Suprapubic skin (tissue), 4 donors: ENCODE data around the gene NRDE2. TPM values are rescaled to one million over a fixed set of nuclear protein-coding genes. Genes with fewer than 3 reads are reported as not detected.

ENCODE experiments used
- DNase-seq, 2 donors: peaks; one replicate each; pipeline ENCODE4 v3.0.0-alpha.2; 2019; ENCODE audit warnings: low spot score in 2 of 2
- H3K27ac ChIP-seq: fragments of 200-600 bp; sonication (generic); one replicate; pipeline ENCODE4 v1.5.1; 2019
- H3K27me3 ChIP-seq: fragments of 200-600 bp; sonication (generic); one replicate; pipeline ENCODE4 v1.5.1; 2019
- H3K36me3 ChIP-seq: fragments of 200-600 bp; sonication (generic); one replicate; pipeline ENCODE4 v1.5.1; 2019
- H3K4me1 ChIP-seq: fragments of 200-600 bp; sonication (generic); one replicate; pipeline ENCODE4 v1.5.1; 2019
- H3K4me3 ChIP-seq: fragments of 200-600 bp; sonication (generic); one replicate; pipeline ENCODE4 v1.5.1; 2019; ENCODE audit warnings: mild to moderate bottlenecking
- H3K9me3 ChIP-seq: fragments of 200-600 bp; sonication (generic); one replicate; pipeline ENCODE4 v1.5.1; 2019
- CTCF ChIP-seq, 2 donors: fragments of 200-600 bp in 1 of 2; fragments of 450-650 bp in 1 of 2; sonication (generic) in 1 of 2; IDR thresholded peaks; one replicate each; pipeline ENCODE4 v1.5.1; 2016 to 2019; ENCODE audit warnings: antibody characterized with exemption in 2 of 2, mild to moderate bottlenecking in 1 of 2, moderate library complexity in 1 of 2
- EP300 ChIP-seq: sonication (generic); formaldehyde crosslinking; IDR thresholded peaks from one replicate; pipeline ENCODE4 v1.6.1; 2017; ENCODE audit warnings: antibody characterized with exemption
- POLR2A ChIP-seq, 2 donors: fragments of 450-650 bp; IDR thresholded peaks; one replicate each; pipeline ENCODE4 v1.6.1; 2017; ENCODE audit warnings: antibody characterized with exemption in 2 of 2, mild to moderate bottlenecking in 2 of 2, moderate library complexity in 2 of 2
- POLR2AphosphoS5 ChIP-seq, 3 donors: sonication (generic); formaldehyde crosslinking; IDR thresholded peaks; one replicate each; pipeline ENCODE4 v1.6.1; 2017; ENCODE audit warnings: antibody characterized with exemption in 3 of 3
- WGBS: methylation state at CpG from one replicate; pipeline ENCODE4 v1.1.5; 2018; 5-methylcytosine and 5-hydroxymethylcytosine counted together
- total RNA-seq, 4 donors: library from RNA; depleted of rRNA; stranded (reverse); fragments of >200 nt; gene quantifications; one replicate each; pipeline ENCODE4 v1.1.0, GENCODE V29; 2016

NRDE2 gene
- total RNA-seq, 4 donors from 2014 or later: 8.8 to 22.4 (median 14.6) TPM

GRCh38 chr14:90319173-90319572, 12.6 kb downstream of the NRDE2 start:
- WGBS: 94% methylated on average over 3 of the region's 3 CpGs

GRCh38 chr14:90318016-90318415, 13.7 kb downstream of the NRDE2 start:
- H3K36me3 ChIP-seq: peaks cover 37% of the 10 kb centered on the region
- no peak overlapping the region for H3K4me3 ChIP-seq
- no peaks in the 10 kb centered on the region for H3K9me3 ChIP-seq
- 73% methylated on average over 4 of the region's 4 CpGs for WGBS
- H3K4me1 ChIP-seq: no peaks in the 10 kb centered on the region
- TF ChIP-seq CTCF (IDR thresholded peaks at IDR 0.05): no peak
- DNase-seq: no peak
- H3K27me3 ChIP-seq: no peaks in the 10 kb centered on the region
- H3K27ac ChIP-seq: no peak overlapping the region

More at GRCh38 chr14:90319173-90319572, 12.6 kb downstream of the NRDE2 start:
- TF ChIP-seq CTCF (IDR thresholded peaks at IDR 0.05): no peak
- TF ChIP-seq POLR2AphosphoS5 (IDR thresholded peaks at IDR 0.05): no peak
- TF ChIP-seq EP300: no peak
- no peak for TF ChIP-seq POLR2A (IDR thresholded peaks at IDR 0.05)
- H3K4me1 ChIP-seq: no peaks in the 10 kb centered on the region
- peaks cover 26% of the 10 kb centered on the region for H3K36me3 ChIP-seq
- no peaks in the 10 kb centered on the region for H3K27me3 ChIP-seq
- H3K4me3 ChIP-seq: no peak overlapping the region
- H3K27ac ChIP-seq: no peak overlapping the region
- H3K9me3 ChIP-seq: no peaks in the 10 kb centered on the region
- DNase-seq: no peak

GRCh38 chr14:90317286-90317685, 14.5 kb downstream of the NRDE2 start:
- no peak for TF ChIP-seq POLR2A (IDR thresholded peaks at IDR 0.05)
- TF ChIP-seq EP300: no peak
- TF ChIP-seq CTCF (IDR thresholded peaks at IDR 0.05): no peak
- no peak for TF ChIP-seq POLR2AphosphoS5 (IDR thresholded peaks at IDR 0.05)
- Histone ChIP-seq H3K36me3 (peaks cover 43% of the 10 kb centered on the region), H3K27me3 (no peaks in the 10 kb centered on the region), H3K4me3 (no peak overlapping the region), H3K4me1 (no peaks in the 10 kb centered on the region), H3K9me3 (no peaks in the 10 kb centered on the region), H3K27ac (no peak overlapping the region)
- WGBS: 89% methylated on average over 2 of the region's 2 CpGs
- DNase-seq: no peak

GRCh38 chr14:90308561-90308960, 23.2 kb downstream of the NRDE2 start:
- Histone ChIP-seq H3K27me3 (no peaks in the 10 kb centered on the region), H3K4me1 (no peaks in the 10 kb centered on the region), H3K27ac (no peak overlapping the region), H3K4me3 (no peak overlapping the region), H3K36me3 (peaks cover 67% of the 10 kb centered on the region), H3K9me3 (no peaks in the 10 kb centered on the region)
- TF ChIP-seq CTCF (IDR thresholded peaks at IDR 0.05): no peak
- TF ChIP-seq POLR2AphosphoS5 (IDR thresholded peaks at IDR 0.05): no peak
- no peak for TF ChIP-seq EP300
- DNase-seq: no peak
- 94% methylated on average over 7 of the region's 7 CpGs for WGBS

- peaks cover 2% of the 10 kb centered on the region for H3K4me1 ChIP-seq
- no peaks in the 10 kb centered on the region for H3K9me3 ChIP-seq
- DNase-seq: no peak
- no peak overlapping the region for H3K27ac ChIP-seq
- peaks cover 48% of the 10 kb centered on the region for H3K36me3 ChIP-seq
- no peaks in the 10 kb centered on the region for H3K27me3 ChIP-seq
- WGBS: 87% methylated on average over 4 of the region's 4 CpGs
- no peak for TF ChIP-seq EP300
- no peak for TF ChIP-seq POLR2A (IDR thresholded peaks at IDR 0.05)
- TF ChIP-seq POLR2AphosphoS5 (IDR thresholded peaks at IDR 0.05): no peak
- TF ChIP-seq CTCF (IDR thresholded peaks at IDR 0.05): no peak
- no peak overlapping the region for H3K4me3 ChIP-seq
Observed at GRCh38 chr14:90305176-90305601, 26.6 kb downstream of the NRDE2 start.
